SK-N-SH (cell line): ENCODE measurements around the gene MACROD2.

ENCODE experiments used
- EZH2phosphoT487 ChIP-seq: fragments of 200-600 bp; sonication (generic); IDR thresholded peaks from 2 replicates; pipeline ENCODE4 v1.6.1; 2017; ENCODE audit warnings: low read depth, mixed run types, mild to moderate bottlenecking, antibody characterized with exemption, moderate library complexity, borderline replicate concordance
- GATA2 ChIP-seq: sonication (generic); formaldehyde crosslinking; IDR thresholded peaks from 2 replicates; pipeline ENCODE4 v1.5.0; 2020; ENCODE audit warnings: mild to moderate bottlenecking, missing genetic modification reagents
- POLR2AphosphoS5 ChIP-seq: IDR thresholded peaks from 2 replicates; pipeline ENCODE4 v1.6.1; 2012; ENCODE audit warnings: low read depth, low read length

- TF ChIP-seq POLR2AphosphoS5 (no peak), EZH2phosphoT487 (no peak), GATA2 (no peak)
Measured at GRCh38 chr20:15603506-15603905, 1608.2 kb downstream of the MACROD2 start.
